Smooth muscle cell (in vitro differentiated cells): ENCODE results near the gene SYNPO2. TPM values are rescaled to one million over a fixed set of nuclear protein-coding genes. Genes with fewer than 3 reads are reported as not detected.

Experiments
- DNase-seq: peaks from one replicate; lab custom pipeline; 2025; ENCODE audit not compliant: unreplicated experiment; lab: John Stamatoyannopoulos, UW
- H2AFZ ChIP-seq: fragments of 200-600 bp; sonication (generic); 2 replicates; pipeline ENCODE4 v1.6.0; 2016; ENCODE audit warnings: antibody characterized with exemption, low read depth, mild to moderate bottlenecking
- H3F3A ChIP-seq: fragments of 200-600 bp; sonication (generic); 2 replicates; pipeline ENCODE4 v1.6.0; 2017; ENCODE audit warnings: antibody characterized with exemption, low read depth
- H3K27ac ChIP-seq: fragments of 200-600 bp; sonication (generic); 2 replicates; pipeline ENCODE4 v1.5.1; 2016; ENCODE audit warnings: low read depth, mild to moderate bottlenecking
- H3K27me3 ChIP-seq: fragments of 200-600 bp; sonication (generic); 2 replicates; pipeline ENCODE4 v1.6.1; 2016; ENCODE audit warnings: low read depth, mild to moderate bottlenecking
- H3K36me3 ChIP-seq: fragments of 200-600 bp; sonication (generic); 2 replicates; pipeline ENCODE4 v1.5.1; 2016; ENCODE audit warnings: low read depth
- H3K4me1 ChIP-seq: fragments of 200-600 bp; sonication (generic); 2 replicates; pipeline ENCODE4 v1.5.1; 2016; ENCODE audit warnings: low read depth
- H3K4me2 ChIP-seq: fragments of 200-600 bp; sonication (generic); 2 replicates; pipeline ENCODE4 v1.6.0; 2016; ENCODE audit warnings: mild to moderate bottlenecking
- H3K4me3 ChIP-seq: fragments of 200-600 bp; sonication (generic); 2 replicates; pipeline ENCODE4 v1.5.1; 2016; ENCODE audit warnings: mild to moderate bottlenecking
- H3K79me2 ChIP-seq: fragments of 200-600 bp; sonication (generic); 2 replicates; pipeline ENCODE4 v1.6.0; 2016; ENCODE audit warnings: low read depth, mild to moderate bottlenecking
- H3K9ac ChIP-seq: fragments of 200-600 bp; sonication (generic); 2 replicates; pipeline ENCODE4 v1.6.0; 2016; ENCODE audit warnings: low read depth
- H3K9me3 ChIP-seq: fragments of 200-600 bp; sonication (generic); replicated peaks from 2 replicates; pipeline ENCODE4 v1.5.1; 2016; ENCODE audit warnings: low read depth
- H4K20me1 ChIP-seq: fragments of 200-600 bp; sonication (generic); 2 replicates; pipeline ENCODE4 v1.6.0; 2016; ENCODE audit warnings: low read depth
- WGBS: methylation state at CpG from one replicate; pipeline ENCODE4 v1.1.7; 2016; ENCODE audit warnings: low lambda C conversion rate; 5-methylcytosine and 5-hydroxymethylcytosine counted together
- polyA plus RNA-seq: library from polyadenylated mRNA; unstranded; fragments of >200 nt; fragmentation: Nextera tagmentation; extraction: Ambion mirVana; gene quantifications from 2 replicates; pipeline ENCODE4 v1.2.1, GENCODE V29; 2016
- total RNA-seq: library from RNA; depleted of rRNA; stranded (reverse); fragments of >200 nt; gene quantifications from 2 replicates; pipeline ENCODE4 v1.2.3, GENCODE V29; 2014
- TF ChIP-seq, protein P1 (sequence below): fragments of 200-600 bp; sonication (generic); IDR thresholded peaks from 2 replicates; pipeline ENCODE4 v1.5.1; 2017; ENCODE audit warnings: borderline replicate concordance, mild to moderate bottlenecking, antibody characterized with exemption; ENCODE audit not compliant: insufficient read depth, poor library complexity, severe bottlenecking

Gene SYNPO2
- total and polyA plus RNA-seq, 2 experiments from 2014 or later: 0.08 to 4.5 TPM

DNA sequence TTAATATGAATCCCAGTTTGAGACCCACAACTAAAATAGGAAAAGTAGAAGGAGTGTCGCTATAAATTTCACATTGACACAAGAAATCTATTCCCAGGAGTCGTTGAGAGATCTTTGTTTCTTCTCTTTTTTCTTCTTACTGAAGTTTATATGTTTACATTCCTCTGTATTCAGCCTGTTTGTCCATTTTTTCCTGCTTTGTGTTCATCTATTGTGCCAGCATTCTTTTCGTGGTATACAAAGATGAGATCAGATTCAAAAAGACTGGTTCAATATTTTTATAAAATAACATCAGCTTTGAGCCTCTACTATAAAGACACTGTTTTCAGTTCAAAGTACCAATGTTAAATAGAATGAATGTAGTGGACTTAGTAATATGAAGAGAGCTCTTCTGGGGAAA, 151.6 kb downstream of the SYNPO2 start:
- H2AFZ ChIP-seq: peak overlapping the region; percentile 6

DNA sequence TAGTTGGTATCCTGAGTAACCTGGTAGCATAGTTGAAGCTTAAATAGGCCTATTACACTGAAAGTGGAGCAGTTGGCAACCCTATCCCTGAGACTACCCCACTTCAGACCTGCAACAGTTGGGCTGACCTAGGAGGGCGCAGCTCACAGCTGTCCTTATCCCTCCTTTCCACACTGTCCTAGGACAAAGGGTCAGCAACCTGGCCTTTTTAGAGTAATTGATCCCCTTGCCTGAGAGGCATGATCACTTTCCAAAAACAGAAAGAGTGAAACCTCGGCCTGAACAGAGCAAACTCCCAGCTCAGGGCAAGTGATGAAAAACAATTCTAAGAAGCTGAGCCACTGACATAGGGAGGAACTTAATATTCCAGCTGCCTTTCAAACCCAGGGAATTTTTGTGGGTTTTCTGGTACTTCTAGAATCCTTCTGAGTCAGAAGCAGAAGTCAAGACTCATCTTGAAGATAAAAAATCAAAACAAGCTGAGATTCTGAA, 152.1 kb downstream of the SYNPO2 start:
- Histone ChIP-seq H3K36me3 (no peaks in the 10 kb centered on the region), H3K4me2 (peak overlapping the region; percentile 51), H3K9ac (peak overlapping the region; percentile 9), H3K4me3 (no peak overlapping the region), H3F3A (no peaks in the 10 kb centered on the region), H3K4me1 (peaks cover 20% of the 10 kb centered on the region), H2AFZ (peak overlapping the region; percentile 6), H4K20me1 (no peaks in the 10 kb centered on the region), H3K27me3 (no peaks in the 10 kb centered on the region), H3K79me2 (no peaks in the 10 kb centered on the region), H3K27ac (peak overlapping the region; percentile 79), H3K9me3 (no peaks in the 10 kb centered on the region)
- TF ChIP-seq, protein P1, sequence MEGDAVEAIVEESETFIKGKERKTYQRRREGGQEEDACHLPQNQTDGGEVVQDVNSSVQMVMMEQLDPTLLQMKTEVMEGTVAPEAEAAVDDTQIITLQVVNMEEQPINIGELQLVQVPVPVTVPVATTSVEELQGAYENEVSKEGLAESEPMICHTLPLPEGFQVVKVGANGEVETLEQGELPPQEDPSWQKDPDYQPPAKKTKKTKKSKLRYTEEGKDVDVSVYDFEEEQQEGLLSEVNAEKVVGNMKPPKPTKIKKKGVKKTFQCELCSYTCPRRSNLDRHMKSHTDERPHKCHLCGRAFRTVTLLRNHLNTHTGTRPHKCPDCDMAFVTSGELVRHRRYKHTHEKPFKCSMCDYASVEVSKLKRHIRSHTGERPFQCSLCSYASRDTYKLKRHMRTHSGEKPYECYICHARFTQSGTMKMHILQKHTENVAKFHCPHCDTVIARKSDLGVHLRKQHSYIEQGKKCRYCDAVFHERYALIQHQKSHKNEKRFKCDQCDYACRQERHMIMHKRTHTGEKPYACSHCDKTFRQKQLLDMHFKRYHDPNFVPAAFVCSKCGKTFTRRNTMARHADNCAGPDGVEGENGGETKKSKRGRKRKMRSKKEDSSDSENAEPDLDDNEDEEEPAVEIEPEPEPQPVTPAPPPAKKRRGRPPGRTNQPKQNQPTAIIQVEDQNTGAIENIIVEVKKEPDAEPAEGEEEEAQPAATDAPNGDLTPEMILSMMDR: no peak
- no peak for DNase-seq
- 50% methylated on average over 2 of the region's 2 CpGs for WGBS

More for the DNA sequence above, 151.6 kb downstream of the SYNPO2 start:
- Histone ChIP-seq H3K9ac (peak overlapping the region; percentile 9), H3K27me3 (no peaks in the 10 kb centered on the region), H3K79me2 (no peaks in the 10 kb centered on the region), H3F3A (no peaks in the 10 kb centered on the region), H3K9me3 (no peaks in the 10 kb centered on the region), H3K4me3 (no peak overlapping the region), H4K20me1 (no peaks in the 10 kb centered on the region), H3K36me3 (no peaks in the 10 kb centered on the region), H3K27ac (peak overlapping the region; percentile 79), H3K4me2 (peak overlapping the region; percentile 51), H3K4me1 (peaks cover 20% of the 10 kb centered on the region)
- TF ChIP-seq, protein P1: no peak
- 48% methylated on average over 3 of the region's 3 CpGs for WGBS
- no peak for DNase-seq

GRCh38 chr4:119041396-119041795, 152.7 kb downstream of the SYNPO2 start:
- no peak overlapping the region for H3K9ac ChIP-seq
- H3K79me2 ChIP-seq: no peaks in the 10 kb centered on the region
- no peaks in the 10 kb centered on the region for H3F3A ChIP-seq
- TF ChIP-seq, protein P1: no peak
- peaks cover 20% of the 10 kb centered on the region for H3K4me1 ChIP-seq
- H3K4me3 ChIP-seq: no peak overlapping the region
- WGBS: 85% methylated on average over 2 of the region's 2 CpGs
- no peaks in the 10 kb centered on the region for H3K36me3 ChIP-seq
- no peaks in the 10 kb centered on the region for H3K9me3 ChIP-seq
- H2AFZ ChIP-seq: no peak overlapping the region
- H3K27ac ChIP-seq: peak overlapping the region; percentile 79
- peak overlapping the region; percentile 51 for H3K4me2 ChIP-seq
- no peak for DNase-seq
- no peaks in the 10 kb centered on the region for H4K20me1 ChIP-seq
- no peaks in the 10 kb centered on the region for H3K27me3 ChIP-seq

GRCh38 chr4:119041951-119042560, 153.4 kb downstream of the SYNPO2 start:
- H3K4me3 ChIP-seq: no peak overlapping the region
- WGBS: 2% methylated on average over 6 of the region's 6 CpGs
- no peaks in the 10 kb centered on the region for H3K27me3 ChIP-seq
- no peaks in the 10 kb centered on the region for H4K20me1 ChIP-seq
- no peak for DNase-seq
- no peaks in the 10 kb centered on the region for H3F3A ChIP-seq
- H3K4me1 ChIP-seq: peaks cover 20% of the 10 kb centered on the region
- H2AFZ ChIP-seq: peak overlapping the region; percentile 66
- no peaks in the 10 kb centered on the region for H3K36me3 ChIP-seq
- H3K9me3 ChIP-seq: no peaks in the 10 kb centered on the region
- peak overlapping the region; percentile 16 for H3K27ac ChIP-seq
- TF ChIP-seq, protein P1: peak; percentile 58
- no peaks in the 10 kb centered on the region for H3K79me2 ChIP-seq
- H3K9ac ChIP-seq: no peak overlapping the region
- H3K4me2 ChIP-seq: peak overlapping the region; percentile 69
